ENCODE measurements around the gene AHRR.
A peak's percentile ranks its signal among the peaks of the same experiment; 100 is the strongest.

The AHRR gene

DNA sequence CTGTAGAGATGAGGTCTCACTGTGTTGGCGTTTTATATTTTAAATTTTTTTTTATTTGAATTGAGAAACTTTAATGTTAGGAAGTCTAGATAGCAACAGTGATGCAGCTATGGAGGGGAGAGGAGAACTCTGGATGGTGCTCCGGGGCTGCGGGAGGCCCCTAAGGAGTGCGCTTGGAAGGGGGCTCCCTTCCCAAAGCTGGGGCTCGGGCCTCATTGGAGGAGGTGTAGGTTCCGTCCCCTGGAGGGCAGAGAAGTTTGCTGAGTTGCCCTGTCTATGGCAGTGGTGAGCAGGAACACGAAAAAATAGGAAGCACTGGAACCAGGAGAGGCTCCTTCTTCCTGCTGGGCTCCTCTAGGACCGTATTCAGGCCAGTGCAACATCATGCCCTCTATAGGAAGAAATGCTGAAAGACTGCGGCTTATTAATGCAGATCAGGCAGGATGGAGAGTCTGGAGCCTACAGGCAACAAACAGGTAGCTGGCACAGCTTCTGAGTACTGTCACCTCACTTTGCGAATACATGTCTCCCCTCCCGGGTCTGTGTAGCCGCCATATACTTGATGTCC, 16.1 kb downstream of the AHRR start:
- H2BK5ac ChIP-seq (ENCODE audit: low read depth, low read length, poor library complexity) = no peak overlapping the region
- no peaks in the 10 kb centered on the region for H3K36me3 ChIP-seq (ENCODE audit: control insufficient read depth in 1 of 2, insufficient read depth in 2 of 2, low read length in 2 of 2)
- H3K27ac ChIP-seq (ENCODE audit: low read depth, low read length) = no peak overlapping the region
- no peak overlapping the region for H2AK5ac ChIP-seq (ENCODE audit: low read length)
- no peaks in the 10 kb centered on the region for H3K79me1 ChIP-seq (ENCODE audit: low read length)
- H2AFZ ChIP-seq (ENCODE audit: insufficient read depth, low read length, poor library complexity) = no peak overlapping the region
- H3K4me3 ChIP-seq (ENCODE audit: low read depth, low read length) = no peak overlapping the region
- H3K14ac ChIP-seq (ENCODE audit: low read length) = no peak overlapping the region
- no peak overlapping the region for H2BK120ac ChIP-seq (ENCODE audit: insufficient read depth, low read length, poor library complexity)
- no peak overlapping the region for H3K4me2 ChIP-seq (ENCODE audit: low read length)
- H3K9me3 ChIP-seq (ENCODE audit: insufficient read depth, low read depth, low read length) = peaks cover 4% of the 10 kb centered on the region
- H3K79me2 ChIP-seq (ENCODE audit: control insufficient read depth, insufficient read depth, low read length, poor library complexity) = no peaks in the 10 kb centered on the region
- H3K9ac ChIP-seq (ENCODE audit: low read length) = no peak overlapping the region
- WGBS (ENCODE audit: extremely low coverage, insufficient coverage, insufficient read length) = 100% methylated on average over 1 of the region's 12 CpGs
- no peaks in the 10 kb centered on the region for H3K4me1 ChIP-seq (ENCODE audit: control insufficient read depth in 1 of 2, insufficient read depth in 2 of 2, low read length in 2 of 2)
- H3K18ac ChIP-seq (ENCODE audit: low read length) = no peak overlapping the region
- H3K27me3 ChIP-seq (ENCODE audit: insufficient read depth, low read length) = no peaks in the 10 kb centered on the region
- H3K23ac ChIP-seq (ENCODE audit: low read length) = no peak overlapping the region
- H4K91ac ChIP-seq (ENCODE audit: low read depth, low read length) = no peak overlapping the region
- peak overlapping the region; percentile 64 for H4K8ac ChIP-seq (ENCODE audit: low read depth, low read length)
- no peak overlapping the region for H4K12ac ChIP-seq (ENCODE audit: low read depth, low read length)
- DNase-seq = peak; percentile 32 to 74
- no peak overlapping the region for H3K4ac ChIP-seq (ENCODE audit: low read depth, low read length)
- H2BK12ac ChIP-seq (ENCODE audit: low read length) = no peak overlapping the region

DNA sequence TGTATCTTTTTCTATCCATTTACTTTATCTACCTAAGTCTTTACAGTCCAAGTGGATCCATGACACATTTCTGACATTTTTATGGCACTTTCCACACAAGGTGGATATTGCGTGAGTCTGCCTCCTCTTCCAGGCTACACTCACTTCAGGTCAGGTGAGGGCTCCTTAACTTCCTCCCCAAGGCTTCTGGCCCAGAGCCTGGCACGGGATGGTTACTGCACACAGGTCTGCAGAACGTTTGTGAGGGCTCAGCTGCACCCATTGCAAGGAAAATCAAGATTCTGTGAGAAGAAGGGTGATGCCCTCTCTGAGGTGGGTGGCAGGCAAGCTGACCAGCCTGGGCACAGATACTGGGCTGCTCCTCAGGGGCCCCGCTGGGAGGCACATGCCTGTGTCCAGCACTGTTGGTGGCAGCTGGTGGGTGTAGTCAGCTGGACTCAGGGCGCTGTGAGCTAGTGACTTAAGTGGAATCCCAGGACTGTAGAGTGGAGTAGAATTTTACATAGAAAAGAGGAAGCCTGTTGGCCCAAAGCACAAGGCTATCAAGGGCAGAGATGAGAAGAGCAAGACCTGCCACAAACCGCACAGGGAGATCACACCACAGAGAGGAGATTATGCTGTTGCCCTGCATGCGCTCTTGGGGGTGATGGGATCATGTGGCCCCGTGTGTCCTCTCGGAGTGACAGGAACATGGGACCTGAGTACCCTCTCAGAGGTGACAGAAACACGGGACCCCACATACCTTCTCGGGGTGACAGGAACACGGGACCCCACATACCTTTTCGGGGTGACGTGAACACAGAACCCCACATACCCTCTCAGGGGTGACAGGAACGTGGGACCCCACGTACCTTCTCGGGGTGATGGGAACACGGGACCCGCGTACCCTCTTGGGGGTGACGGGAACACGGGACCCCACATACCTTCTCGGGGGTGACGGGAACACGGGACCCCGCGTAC, 21.3 kb downstream of the AHRR start:
- no peak overlapping the region for H3K4ac ChIP-seq (ENCODE audit: low read depth, low read length)
- peaks cover 14% of the 10 kb centered on the region for H3K9me3 ChIP-seq (ENCODE audit: insufficient read depth, low read depth, low read length)
- no peak overlapping the region for H4K91ac ChIP-seq (ENCODE audit: low read depth, low read length)
- no peak overlapping the region for H3K14ac ChIP-seq (ENCODE audit: low read length)
- H2BK5ac ChIP-seq (ENCODE audit: low read depth, low read length, poor library complexity) = no peak overlapping the region
- no peak overlapping the region for H2BK120ac ChIP-seq (ENCODE audit: insufficient read depth, low read length, poor library complexity)
- H3K27me3 ChIP-seq (ENCODE audit: insufficient read depth, low read length) = peaks cover 3% of the 10 kb centered on the region
- WGBS (ENCODE audit: extremely low coverage, insufficient coverage, insufficient read length) = no CpG with 5 or more reads among the region's 27 CpGs
- no peak overlapping the region for H2AK5ac ChIP-seq (ENCODE audit: low read length)
- no peak overlapping the region for H3K4me2 ChIP-seq (ENCODE audit: low read length)
- H3K4me3 ChIP-seq (ENCODE audit: low read depth, low read length) = peak overlapping the region; percentile 18
- H4K8ac ChIP-seq (ENCODE audit: low read depth, low read length) = no peak overlapping the region
- H4K12ac ChIP-seq (ENCODE audit: low read depth, low read length) = no peak overlapping the region
- H3K18ac ChIP-seq (ENCODE audit: low read length) = no peak overlapping the region
- H3K79me1 ChIP-seq (ENCODE audit: low read length) = no peaks in the 10 kb centered on the region
- H3K9ac ChIP-seq (ENCODE audit: low read length) = no peak overlapping the region
- no peak overlapping the region for H3K23ac ChIP-seq (ENCODE audit: low read length)
- no peak overlapping the region for H2BK12ac ChIP-seq (ENCODE audit: low read length)
- H3K27ac ChIP-seq (ENCODE audit: low read depth, low read length) = no peak overlapping the region
- no peaks in the 10 kb centered on the region for H3K36me3 ChIP-seq (ENCODE audit: control insufficient read depth in 1 of 2, insufficient read depth in 2 of 2, low read length in 2 of 2)
- peaks cover 0 to 3% of the 10 kb centered on the region in 2 experiments for H3K4me1 ChIP-seq (ENCODE audit: control insufficient read depth in 1 of 2, insufficient read depth in 2 of 2, low read length in 2 of 2)
- H3K79me2 ChIP-seq (ENCODE audit: control insufficient read depth, insufficient read depth, low read length, poor library complexity) = no peaks in the 10 kb centered on the region
- H2AFZ ChIP-seq (ENCODE audit: insufficient read depth, low read length, poor library complexity) = no peak overlapping the region
- DNase-seq = no peak

DNA sequence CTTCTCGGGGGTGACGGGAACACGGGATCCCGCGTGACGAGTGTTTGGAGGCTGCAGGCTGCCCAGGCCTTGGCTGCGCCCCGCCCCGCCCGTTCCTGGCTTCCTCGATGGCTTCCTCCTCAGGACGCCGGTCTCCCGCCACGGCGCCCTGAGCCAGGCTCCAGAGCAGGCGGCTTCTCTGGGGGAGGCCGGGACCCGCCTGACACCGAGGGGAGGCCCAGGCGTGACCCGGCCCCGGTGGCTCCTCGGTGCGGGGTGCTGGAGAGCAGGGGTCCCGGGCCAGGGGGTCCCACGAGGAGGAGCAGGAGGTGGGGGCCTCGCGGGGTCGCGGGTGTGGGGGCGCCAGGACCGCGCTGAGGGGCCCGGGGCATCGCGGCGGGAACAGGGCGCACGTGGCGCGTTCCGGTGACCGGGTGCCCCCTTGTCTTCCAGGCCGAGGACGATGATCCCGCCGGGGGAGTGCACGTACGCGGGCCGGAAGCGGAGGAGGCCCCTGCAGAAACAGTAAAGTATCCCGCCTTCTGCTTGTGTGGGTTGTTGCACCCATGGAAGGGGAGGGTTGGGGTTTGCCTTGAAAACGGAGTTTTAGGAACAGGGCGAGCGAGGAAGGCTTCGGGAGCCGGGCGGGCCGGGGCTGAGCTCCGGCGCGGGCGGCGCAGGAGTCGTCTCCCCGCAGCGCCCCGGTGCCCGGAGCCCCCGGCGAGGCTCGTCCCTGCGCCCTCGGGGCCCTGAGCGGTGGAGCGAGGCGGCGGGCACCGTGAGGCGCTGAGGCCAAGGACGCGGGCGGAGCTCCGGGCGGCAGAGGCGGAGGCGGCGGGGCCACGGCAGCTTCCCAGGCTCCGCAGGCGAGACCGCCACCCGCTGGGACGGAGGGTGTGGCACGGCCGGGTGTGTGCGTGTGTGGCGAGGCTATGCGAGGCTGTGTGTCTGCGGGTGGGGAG, 22.2 kb downstream of the AHRR start:
- DNase-seq = peak; percentile 23 to 64
- H3K79me2 ChIP-seq (ENCODE audit: control insufficient read depth, insufficient read depth, low read length, poor library complexity) = no peaks in the 10 kb centered on the region
- no peaks in the 10 kb centered on the region for H3K36me3 ChIP-seq (ENCODE audit: control insufficient read depth in 1 of 2, insufficient read depth in 2 of 2, low read length in 2 of 2)
- H2BK12ac ChIP-seq (ENCODE audit: low read length) = no peak overlapping the region
- peaks cover 3% of the 10 kb centered on the region for H3K27me3 ChIP-seq (ENCODE audit: insufficient read depth, low read length)
- no peak overlapping the region for H3K18ac ChIP-seq (ENCODE audit: low read length)
- peak overlapping the region; percentile 30 for H3K4me3 ChIP-seq (ENCODE audit: low read depth, low read length)
- H4K91ac ChIP-seq (ENCODE audit: low read depth, low read length) = peak overlapping the region; percentile 34
- no peak overlapping the region for H3K27ac ChIP-seq (ENCODE audit: low read depth, low read length)
- no peak overlapping the region for H2AK5ac ChIP-seq (ENCODE audit: low read length)
- peak overlapping the region; percentile 52 for H3K4me2 ChIP-seq (ENCODE audit: low read length)
- no peaks in the 10 kb centered on the region for H3K79me1 ChIP-seq (ENCODE audit: low read length)
- H3K9me3 ChIP-seq (ENCODE audit: insufficient read depth, low read depth, low read length) = peaks cover 16% of the 10 kb centered on the region
- H3K4ac ChIP-seq (ENCODE audit: low read depth, low read length) = no peak overlapping the region
- WGBS (ENCODE audit: extremely low coverage, insufficient coverage, insufficient read length) = no CpG with 5 or more reads among the region's 102 CpGs
- no peak overlapping the region for H2BK120ac ChIP-seq (ENCODE audit: insufficient read depth, low read length, poor library complexity)
- peak overlapping the region; percentile 20 for H2AFZ ChIP-seq (ENCODE audit: insufficient read depth, low read length, poor library complexity)
- H4K12ac ChIP-seq (ENCODE audit: low read depth, low read length) = no peak overlapping the region
- peak overlapping the region; percentile 31 for H3K14ac ChIP-seq (ENCODE audit: low read length)
- no peak overlapping the region for H2BK5ac ChIP-seq (ENCODE audit: low read depth, low read length, poor library complexity)
- peak overlapping the region; percentile 68 for H4K8ac ChIP-seq (ENCODE audit: low read depth, low read length)
- H3K9ac ChIP-seq (ENCODE audit: low read length) = no peak overlapping the region
- no peak overlapping the region for H3K23ac ChIP-seq (ENCODE audit: low read length)
- peaks cover 0 to 3% of the 10 kb centered on the region in 2 experiments for H3K4me1 ChIP-seq (ENCODE audit: control insufficient read depth in 1 of 2, insufficient read depth in 2 of 2, low read length in 2 of 2)

DNA sequence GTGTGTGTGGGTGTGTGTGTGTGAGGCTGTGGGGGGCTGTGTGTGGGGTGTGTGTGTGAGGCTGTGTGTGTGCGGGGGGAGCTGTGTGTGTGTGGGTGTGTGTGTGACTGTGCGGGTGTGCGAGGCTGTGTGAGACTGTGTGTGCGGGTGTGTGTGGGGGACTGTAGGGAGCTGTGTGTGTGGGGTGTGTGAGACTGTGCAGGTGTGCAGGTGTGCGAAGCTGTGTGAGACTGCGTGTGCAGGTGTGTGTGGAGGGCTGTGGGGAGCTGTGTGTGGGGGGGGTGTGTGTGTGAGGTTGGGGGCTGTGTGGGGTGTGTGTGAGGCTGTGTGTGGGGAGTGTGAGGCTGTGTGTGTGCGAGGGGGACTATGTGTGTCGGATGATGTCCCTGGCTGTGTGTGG, 23.2 kb downstream of the AHRR start:
- Histone ChIP-seq H2AK5ac (ENCODE audit: low read length) (no peak overlapping the region), H4K91ac (ENCODE audit: low read depth, low read length) (no peak overlapping the region), H4K12ac (ENCODE audit: low read depth, low read length) (no peak overlapping the region), H3K18ac (ENCODE audit: low read length) (no peak overlapping the region), H2BK5ac (ENCODE audit: low read depth, low read length, poor library complexity) (no peak overlapping the region), H2BK12ac (ENCODE audit: low read length) (no peak overlapping the region), H2AFZ (ENCODE audit: insufficient read depth, low read length, poor library complexity) (no peak overlapping the region), H3K4ac (ENCODE audit: low read depth, low read length) (no peak overlapping the region), H4K8ac (ENCODE audit: low read depth, low read length) (no peak overlapping the region), H3K4me1 (ENCODE audit: control insufficient read depth in 1 of 2, insufficient read depth in 2 of 2, low read length in 2 of 2) (peaks cover 0 to 3% of the 10 kb centered on the region in 2 experiments), H3K14ac (ENCODE audit: low read length) (no peak overlapping the region), H3K9me3 (ENCODE audit: insufficient read depth, low read depth, low read length) (peaks cover 16% of the 10 kb centered on the region), H3K27ac (ENCODE audit: low read depth, low read length) (no peak overlapping the region), H3K23ac (ENCODE audit: low read length) (no peak overlapping the region), H3K79me1 (ENCODE audit: low read length) (no peaks in the 10 kb centered on the region), H3K9ac (ENCODE audit: low read length) (no peak overlapping the region), H3K79me2 (ENCODE audit: control insufficient read depth, insufficient read depth, low read length, poor library complexity) (no peaks in the 10 kb centered on the region), H3K27me3 (ENCODE audit: insufficient read depth, low read length) (peaks cover 3% of the 10 kb centered on the region), H3K36me3 (ENCODE audit: control insufficient read depth in 1 of 2, insufficient read depth in 2 of 2, low read length in 2 of 2) (no peaks in the 10 kb centered on the region), H3K4me2 (ENCODE audit: low read length) (no peak overlapping the region), H2BK120ac (ENCODE audit: insufficient read depth, low read length, poor library complexity) (no peak overlapping the region), H3K4me3 (ENCODE audit: low read depth, low read length) (no peak overlapping the region)
- no CpG with 5 or more reads among the region's 8 CpGs for WGBS (ENCODE audit: extremely low coverage, insufficient coverage, insufficient read length)
- no peak for DNase-seq
